Left hindlimb (tissue), 1 donor: Measurements from ENCODE around the gene FEM1C.

Source experiments
- DNase-seq: peaks from one replicate; pipeline ENCODE4 v3.0.0-alpha.2; 2018

The FEM1C gene

GRCh38 chr5:115544436-115545350, at the start of gene FEM1C:
Gene FEM1C, minus strand, starts transcription at chr5:115544775. Its CDS starts 1,282 bp downstream, at chr5:115543493.
- peak; percentile 99 for DNase-seq

GRCh38 chr5:115589043-115589442, 44.5 kb upstream of the FEM1C start:
- no peak for DNase-seq

DNA sequence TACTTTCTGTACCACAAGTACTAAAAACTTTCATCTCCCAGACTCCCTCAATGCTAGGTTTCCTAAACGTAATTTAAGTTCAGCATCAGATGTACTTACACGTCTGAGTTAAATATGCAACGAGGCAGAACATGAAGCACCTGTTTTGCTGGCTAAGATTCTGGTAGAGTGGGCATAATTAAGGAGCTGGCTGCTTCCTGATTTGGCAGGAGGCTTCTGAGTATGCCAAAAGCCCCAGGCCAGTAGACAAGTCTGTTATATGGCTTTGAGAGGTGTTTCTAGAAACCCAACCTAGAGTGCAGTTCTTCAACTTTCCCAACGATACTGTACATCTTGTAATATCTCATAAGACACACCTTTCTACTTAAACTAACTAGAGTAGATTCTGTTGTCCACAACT, 44.1 kb upstream of the FEM1C start:
- no peak for DNase-seq

DNA sequence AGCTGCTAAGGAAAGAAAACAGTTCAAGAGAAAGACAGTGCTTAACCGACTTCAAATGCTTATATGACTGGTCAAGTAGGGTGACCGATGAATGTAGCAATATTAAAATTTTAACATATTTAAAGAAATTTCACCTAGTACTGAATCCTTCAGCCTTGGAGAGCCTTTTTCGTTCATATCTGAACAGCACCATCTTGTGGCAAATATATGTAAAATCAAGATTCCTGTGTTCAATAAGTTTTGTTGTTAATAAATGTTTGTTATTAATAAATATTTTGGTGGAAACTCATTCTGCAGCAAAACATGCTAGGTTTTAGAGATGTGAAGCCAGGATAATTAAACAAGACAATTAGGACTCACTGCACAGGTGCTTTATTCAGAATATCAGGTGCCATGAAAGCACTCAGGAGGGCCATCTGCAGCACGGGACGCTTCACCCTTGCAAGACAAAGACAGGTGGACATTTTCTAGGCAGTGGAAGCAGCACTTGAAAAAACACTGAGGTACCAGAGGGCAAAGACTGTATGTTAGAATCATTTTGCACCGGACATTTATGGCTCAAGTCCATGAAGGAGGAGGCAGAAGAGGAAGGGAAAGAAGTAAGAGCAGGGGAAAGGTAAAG, 42.1 kb upstream of the FEM1C start:
- no peak for DNase-seq

DNA sequence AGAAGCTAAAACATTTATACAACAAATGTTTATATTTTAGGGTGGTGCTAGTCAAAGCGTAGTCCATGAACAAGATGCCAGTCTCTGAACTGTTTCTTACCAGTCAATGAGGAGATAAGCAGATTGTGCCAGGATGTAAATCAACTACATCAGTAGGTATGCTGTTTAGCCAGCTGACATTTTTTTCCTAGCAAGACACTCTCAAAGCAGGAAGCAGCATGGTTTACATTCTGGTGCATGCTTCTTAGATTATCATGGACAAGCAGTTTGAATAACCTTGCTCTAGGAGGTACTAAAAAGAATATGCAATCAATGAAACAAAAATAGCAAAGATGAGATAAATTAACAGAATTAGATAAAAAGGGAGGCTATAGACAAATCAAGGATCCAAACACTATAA, 40.7 kb upstream of the FEM1C start:
- DNase-seq, result no peak

DNA sequence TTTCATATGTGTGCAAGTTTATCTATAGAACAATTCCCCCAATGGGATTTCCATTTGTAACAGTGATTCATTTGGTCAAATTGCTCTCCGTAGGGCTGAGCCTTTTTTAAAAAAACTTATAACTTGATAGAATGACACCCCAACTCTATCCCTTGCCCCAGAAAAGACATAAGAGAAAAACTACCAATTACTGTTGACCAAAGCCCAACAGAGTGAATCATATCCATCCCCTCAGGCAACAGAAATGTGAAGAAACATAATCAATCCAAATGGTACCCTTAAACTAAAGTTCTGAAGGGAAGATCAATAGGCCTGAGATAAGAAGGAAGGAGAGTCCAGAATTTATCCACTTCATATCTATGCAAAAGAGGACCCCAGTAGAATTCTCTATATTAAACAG, 39.9 kb upstream of the FEM1C start:
- no peak for DNase-seq

DNA sequence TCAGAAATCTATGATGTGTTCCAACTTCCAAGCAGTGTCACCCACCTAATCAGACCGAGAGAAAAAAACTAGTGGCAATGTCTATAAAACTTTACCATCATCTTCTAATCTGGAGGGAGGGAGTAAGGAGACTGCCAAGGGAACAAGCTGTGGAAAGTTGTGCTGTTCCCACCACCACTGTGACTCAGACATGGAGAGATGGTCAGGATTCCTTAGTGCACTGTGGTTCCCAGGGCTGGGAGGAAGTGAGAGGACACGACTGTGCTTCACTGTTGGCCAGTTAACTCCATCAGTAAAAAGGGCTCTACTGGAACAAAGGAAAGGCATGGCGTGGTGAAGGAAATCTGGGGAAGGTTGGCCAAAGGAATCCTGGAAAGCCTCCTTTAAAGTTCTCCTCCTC, 38.9 kb upstream of the FEM1C start:
- no peak for DNase-seq

DNA sequence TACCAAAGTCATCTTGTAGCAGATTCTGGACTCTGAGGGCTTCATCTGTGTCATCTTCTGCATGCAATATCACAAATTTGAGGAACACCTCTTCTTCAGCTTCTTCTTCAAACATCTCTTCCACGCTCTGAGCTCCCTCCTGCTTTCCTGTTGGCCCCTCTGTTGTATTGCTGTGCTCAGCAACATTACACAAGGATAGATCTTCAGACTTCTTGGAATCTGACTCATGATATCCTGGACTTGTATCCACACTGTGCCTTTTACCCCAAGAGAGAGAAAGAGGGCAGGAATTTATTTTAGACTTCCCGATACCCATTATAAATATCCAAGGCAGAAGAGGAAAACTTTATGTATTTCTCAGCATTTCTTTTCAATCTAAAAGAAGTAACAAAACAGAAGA, 36.4 kb upstream of the FEM1C start:
- DNase-seq, result no peak

DNA sequence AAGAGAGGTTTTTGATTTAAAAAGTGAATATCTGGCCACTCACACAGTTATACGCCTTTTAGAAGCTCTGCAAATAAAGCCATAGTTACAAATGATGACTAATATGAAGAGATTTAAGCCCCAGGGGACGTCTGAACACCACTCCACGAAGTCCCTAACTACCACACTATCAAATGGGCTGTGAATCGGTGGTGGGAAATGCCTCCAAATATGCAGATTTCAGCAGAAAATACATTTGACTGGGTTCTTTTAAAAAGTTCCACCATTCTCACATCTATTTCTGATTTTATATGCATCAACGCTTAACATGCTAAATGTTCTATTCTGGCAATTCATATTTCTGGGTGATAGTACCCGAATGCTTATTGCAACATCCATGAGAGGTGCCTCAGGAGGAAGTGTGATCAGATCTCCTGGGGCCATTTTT, 35.2 kb upstream of the FEM1C start:
- no peak for DNase-seq

GRCh38 chr5:115579216-115579615, 34.6 kb upstream of the FEM1C start:
- no peak for DNase-seq

DNA sequence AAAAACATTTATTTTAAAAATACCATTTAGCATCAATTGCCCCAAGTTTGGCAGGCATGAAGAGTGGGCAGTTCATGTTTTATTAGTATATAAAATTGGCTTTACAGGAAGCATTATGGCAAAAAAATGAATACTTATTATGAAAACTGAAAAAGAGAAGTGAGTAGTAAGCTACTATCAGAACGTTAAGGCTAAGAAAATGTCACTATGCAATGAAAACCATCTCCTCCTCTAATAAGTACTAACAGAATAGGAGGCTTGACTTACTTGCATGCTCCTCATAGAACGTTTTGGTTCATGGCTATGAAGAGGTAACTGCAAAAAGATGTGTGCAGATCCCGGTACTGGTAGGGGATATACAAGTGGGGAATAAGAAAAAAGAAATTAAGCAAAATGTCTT, 34.1 kb upstream of the FEM1C start:
- no peak for DNase-seq

GRCh38 chr5:115577741-115578140, 33.2 kb upstream of the FEM1C start:
- DNase-seq, result no peak

GRCh38 chr5:115577329-115577728, 32.8 kb upstream of the FEM1C start:
- DNase-seq, result no peak

GRCh38 chr5:115575167-115576070, 30.8 kb upstream of the FEM1C start:
- no peak for DNase-seq

- DNase-seq, result no peak
Measured at GRCh38 chr5:115573133-115573532, 28.6 kb upstream of the FEM1C start.

- DNase-seq, result no peak
Measured at GRCh38 chr5:115571441-115571878, 26.9 kb upstream of the FEM1C start.

- no peak for DNase-seq
Measured at GRCh38 chr5:115568668-115569067, 24.1 kb upstream of the FEM1C start.

DNA sequence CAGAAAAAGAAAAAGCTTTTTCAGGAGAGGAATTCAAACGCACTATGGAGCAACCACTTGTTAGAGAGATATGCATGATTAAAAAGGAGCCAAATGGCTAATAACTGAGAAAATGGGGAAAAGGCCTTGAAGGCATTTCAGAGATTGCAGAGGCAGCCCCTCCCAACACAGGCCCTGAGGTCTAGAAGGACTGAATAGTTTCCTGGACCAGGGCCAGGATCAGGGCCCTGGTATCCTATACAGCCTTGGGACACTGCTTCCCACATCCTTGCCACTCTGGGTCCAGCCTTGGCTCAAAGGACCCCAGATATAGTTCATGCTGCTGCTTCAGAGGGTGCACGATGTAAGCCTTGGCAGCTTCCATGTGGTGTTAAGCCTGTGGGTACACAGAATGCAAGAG, 20.7 kb upstream of the FEM1C start:
- no peak for DNase-seq

DNA sequence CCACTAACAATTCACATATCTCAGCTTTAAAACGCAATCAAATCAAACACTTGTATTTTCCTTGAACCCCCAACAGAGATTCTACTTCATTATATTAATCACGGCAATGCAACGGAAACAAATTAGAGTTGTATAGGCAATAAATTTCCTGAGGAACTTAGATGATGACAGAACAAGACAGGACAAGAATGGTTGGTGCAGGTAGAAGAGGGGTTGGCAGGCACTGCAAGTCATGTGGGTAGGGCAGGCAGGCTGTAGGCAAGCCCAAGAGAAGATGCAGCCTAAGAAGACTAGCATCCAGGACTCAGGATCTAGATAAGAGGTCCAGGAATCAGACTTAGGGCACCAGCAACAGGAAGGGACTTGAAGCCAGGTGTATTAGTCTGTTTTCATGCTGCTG, 16.6 kb upstream of the FEM1C start:
- DNase-seq, result no peak

DNA sequence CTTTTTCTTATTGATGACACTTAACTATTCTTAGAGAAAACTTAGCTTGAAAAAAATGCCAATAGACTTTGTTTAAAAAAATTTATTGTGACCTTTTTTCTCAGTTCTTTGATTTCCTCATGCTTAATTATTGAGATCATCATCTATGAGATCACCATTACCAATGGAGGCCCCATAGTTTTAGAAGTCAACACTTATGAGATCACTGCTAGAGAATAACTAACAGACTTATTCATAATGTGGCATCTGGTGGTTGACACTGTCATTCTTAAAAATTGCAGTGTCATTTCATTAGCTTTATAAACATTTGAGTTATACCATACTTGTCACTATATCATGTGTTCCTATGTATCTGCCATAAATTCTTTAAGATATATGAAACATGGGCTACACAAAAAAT, 14.9 kb upstream of the FEM1C start:
- no peak for DNase-seq

DNA sequence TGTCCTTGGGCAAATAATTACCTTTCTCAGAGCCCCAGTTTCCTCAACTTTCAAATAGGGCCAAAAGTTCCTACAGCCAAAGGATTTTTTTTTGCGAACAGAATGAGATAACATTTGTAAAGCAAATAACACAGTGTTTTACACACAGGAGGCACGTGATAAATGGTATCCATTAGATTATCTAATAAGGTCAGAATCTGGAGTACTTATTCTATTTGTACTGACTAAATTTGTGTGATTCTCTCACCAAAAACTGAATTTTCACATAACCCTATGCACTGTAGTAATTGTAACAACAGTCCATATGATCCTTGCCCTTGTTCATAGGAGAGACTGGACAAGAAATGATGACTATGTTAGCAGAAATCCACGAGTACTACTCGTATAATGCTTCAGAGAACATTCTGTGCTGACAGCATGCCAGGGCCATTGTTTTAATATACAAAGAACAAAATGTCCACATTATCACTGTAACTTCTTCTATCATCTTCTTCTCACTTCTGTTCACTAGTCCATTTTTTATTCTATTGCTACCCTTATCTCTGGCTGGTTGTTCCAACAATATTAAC, 13.9 kb upstream of the FEM1C start:
- DNase-seq, result no peak

DNA sequence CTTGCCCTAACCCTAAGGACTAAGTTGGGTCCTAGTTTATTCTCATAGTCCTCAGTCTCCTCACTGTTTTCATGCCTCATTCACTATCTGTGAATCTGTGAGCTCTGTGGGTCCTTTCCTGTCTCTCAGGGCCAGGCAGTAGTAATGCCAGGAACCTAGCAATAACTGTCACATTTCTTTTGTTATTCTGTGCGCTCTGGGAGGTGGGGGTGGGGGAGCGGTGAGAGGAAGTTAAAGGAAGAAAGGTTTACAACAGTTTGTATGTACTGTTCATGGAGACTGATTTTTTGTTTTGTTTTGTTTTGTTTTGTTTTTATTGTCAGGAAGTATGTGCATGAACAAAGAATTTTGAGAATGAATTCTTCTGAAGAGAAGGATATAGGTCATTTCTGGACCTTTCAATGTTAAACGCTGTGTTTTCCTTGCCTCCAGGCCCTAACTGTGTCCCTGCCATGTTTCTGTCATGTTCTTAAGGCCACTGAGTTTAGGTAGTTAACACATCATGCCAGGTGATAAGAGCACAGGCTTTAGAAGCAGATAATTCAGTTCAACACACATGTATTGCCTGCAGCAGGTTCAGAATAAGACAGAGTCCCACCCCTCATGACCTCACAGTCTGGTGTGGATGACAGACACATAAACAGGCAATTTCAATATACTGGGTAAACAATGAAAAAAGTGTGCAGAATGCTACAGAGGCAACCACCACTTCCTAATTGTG, 13.3 kb upstream of the FEM1C start:
- no peak for DNase-seq
